ENCODE measurements around the gene PDIA2. TPM values are rescaled to one million over a fixed set of nuclear protein-coding genes. Genes with fewer than 3 reads are reported as not detected.
"Not testable (repeated sequence)": the region's sequence is repeated elsewhere in the genome, so short reads cannot be mapped to it uniquely, and the experiment has no call there.

PDIA2 gene
- total RNA-seq, 1 donor from 2014 or later = not detected

DNA sequence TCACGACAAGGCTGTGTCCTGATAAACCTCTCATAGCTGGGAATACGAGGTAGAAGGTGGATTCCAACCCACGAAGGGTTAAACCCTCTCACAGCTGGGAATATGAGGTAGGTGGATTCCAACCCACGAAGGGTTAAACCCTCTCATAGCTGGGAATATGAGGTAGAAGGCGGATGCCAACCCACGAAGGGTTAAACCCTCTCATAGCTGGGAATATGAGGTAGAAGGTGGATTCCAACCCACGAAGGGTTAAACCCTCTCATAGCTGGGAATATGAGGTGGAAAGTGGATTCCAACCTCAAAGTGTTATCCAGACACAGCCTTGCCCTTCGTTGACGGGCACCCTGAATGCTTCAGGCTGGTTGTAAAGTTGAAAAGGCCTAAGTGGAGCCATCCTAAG lies 38.6 kb downstream of the PDIA2 start:
- intact Hi-C loops (cut with micrococcal nuclease) = no loop called here
- Mint-ChIP-seq H3K4me3 (ENCODE audit: low read depth) (no peak overlapping the region), H3K27ac (no peak overlapping the region), H3K4me1 (ENCODE audit: low read depth) (peaks cover 49% of the 10 kb centered on the region), H3K36me3 (ENCODE audit: low read depth) (peaks cover 23% of the 10 kb centered on the region), H3K9me3 (no peaks in the 10 kb centered on the region), H3K27me3 (ENCODE audit: low read depth) (no peaks in the 10 kb centered on the region)
- no peak for DNase-seq (ENCODE audit: low spot score)

DNA sequence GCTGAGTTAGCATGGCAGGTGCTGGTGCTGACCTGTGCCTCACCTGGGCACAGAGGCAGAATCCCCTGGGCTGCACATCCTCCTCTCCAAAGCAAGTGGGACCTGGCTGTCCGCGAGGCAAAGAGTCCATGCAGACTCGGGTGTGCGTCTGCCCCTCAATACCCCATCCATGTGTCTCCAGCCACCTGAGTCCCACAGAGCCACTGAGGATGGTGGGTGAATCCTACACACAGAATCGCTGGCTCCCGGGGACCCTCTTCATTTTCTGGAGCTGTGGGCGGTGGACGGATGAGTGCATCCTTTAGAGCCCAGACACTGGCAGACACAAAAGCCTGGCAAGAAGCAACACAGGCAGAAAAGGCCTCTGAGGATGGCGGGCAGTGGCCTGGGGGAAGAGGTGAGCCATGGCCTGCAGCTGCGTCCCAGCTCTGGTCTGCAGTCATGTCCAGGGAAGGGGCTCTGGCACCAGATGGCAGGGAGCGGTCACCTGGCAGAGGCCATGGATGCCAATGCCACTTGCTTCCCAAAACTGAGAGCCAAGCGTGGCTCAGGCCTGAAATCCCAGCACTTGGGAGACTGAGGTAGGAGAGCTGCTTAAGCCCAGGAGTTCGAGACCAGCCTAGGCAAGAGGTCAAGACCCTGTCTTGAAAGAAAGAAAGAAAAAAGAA lies 39.6 kb downstream of the PDIA2 start:
- DNase-seq (ENCODE audit: low spot score) = no peak
- Mint-ChIP-seq H3K27me3 (ENCODE audit: low read depth) (no peaks in the 10 kb centered on the region), H3K36me3 (ENCODE audit: low read depth) (peaks cover 22% of the 10 kb centered on the region), H3K4me3 (ENCODE audit: low read depth) (no peak overlapping the region), H3K27ac (no peak overlapping the region), H3K9me3 (no peaks in the 10 kb centered on the region), H3K4me1 (ENCODE audit: low read depth) (peaks cover 48% of the 10 kb centered on the region)
- intact Hi-C loops (cut with micrococcal nuclease) = no loop called here

DNA sequence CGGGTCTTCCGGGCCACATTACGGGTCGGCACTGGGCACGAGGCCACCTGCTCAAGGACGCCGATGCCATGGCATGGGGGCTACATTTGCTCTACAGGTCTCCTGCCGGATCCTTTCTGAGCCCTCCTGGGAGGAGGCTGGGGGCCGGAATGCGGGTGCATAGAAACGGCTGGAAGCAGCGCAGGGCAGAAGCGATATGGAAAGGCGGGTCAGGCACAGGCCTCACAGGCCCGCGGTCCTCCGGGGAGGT lies 41.2 kb downstream of the PDIA2 start:
- peak overlapping the region; percentile 37 for H3K4me3 Mint-ChIP-seq (ENCODE audit: low read depth)

DNA sequence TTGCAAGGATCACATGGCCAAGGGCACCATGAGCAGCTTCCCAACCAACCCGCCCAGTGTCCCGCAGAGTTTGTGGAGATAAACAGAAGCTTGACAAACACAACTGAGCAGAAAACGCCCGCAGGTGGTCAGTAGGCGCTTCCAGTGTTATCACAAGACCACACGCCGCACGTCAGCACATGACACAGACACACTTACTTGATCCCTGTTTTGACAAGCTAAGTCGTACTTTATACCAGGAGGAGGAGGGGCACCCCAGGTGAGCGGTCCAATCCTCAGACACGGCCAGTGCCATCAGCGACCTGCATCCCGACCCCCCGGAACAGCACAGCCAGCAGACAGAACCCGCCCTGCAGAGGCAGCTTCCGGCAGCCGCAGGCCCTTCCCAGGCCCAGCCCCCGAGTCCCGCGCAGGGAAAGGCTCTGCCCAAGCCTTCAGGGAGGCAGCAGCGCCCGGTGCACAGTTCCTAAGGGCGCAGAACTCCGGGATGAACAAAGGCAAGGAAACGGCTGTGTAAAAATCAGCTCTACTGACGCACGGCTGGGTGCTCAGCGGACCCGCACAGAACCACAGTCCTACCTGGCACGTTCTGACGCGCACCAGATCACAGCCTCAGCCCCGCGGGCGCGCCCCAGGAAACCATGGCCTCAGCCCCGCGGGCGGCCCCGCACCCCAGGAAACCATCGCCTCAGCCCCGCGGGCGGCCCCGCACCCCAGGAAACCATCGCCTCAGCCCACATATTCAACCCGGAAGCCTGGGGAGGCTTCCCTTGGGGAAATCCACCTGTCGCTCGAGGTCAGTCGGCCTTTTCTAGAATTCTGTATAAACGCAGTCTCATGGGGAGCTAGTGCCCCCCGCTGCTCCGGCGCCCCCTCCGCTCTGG lies 41.7 kb downstream of the PDIA2 start:
- Mint-ChIP-seq H3K27me3 (ENCODE audit: low read depth) (no peaks in the 10 kb centered on the region), H3K4me1 (ENCODE audit: low read depth) (peaks cover 32% of the 10 kb centered on the region), H3K9me3 (no peaks in the 10 kb centered on the region), H3K36me3 (ENCODE audit: low read depth) (peaks cover 6% of the 10 kb centered on the region), H3K4me3 (ENCODE audit: low read depth) (peak overlapping the region; percentile 37), H3K27ac (peak overlapping the region; percentile 47)
- intact Hi-C loops (cut with micrococcal nuclease) = no loop called here
- DNase-seq (ENCODE audit: low spot score) = peak; percentile 71

More for the DNA sequence above, 41.2 kb downstream of the PDIA2 start:
- Mint-ChIP-seq H3K36me3 (ENCODE audit: low read depth) (peaks cover 8% of the 10 kb centered on the region), H3K4me1 (ENCODE audit: low read depth) (peaks cover 34% of the 10 kb centered on the region), H3K27ac (no peak overlapping the region), H3K9me3 (no peaks in the 10 kb centered on the region), H3K27me3 (ENCODE audit: low read depth) (no peaks in the 10 kb centered on the region)
- no peak for DNase-seq (ENCODE audit: low spot score)
- intact Hi-C loops (cut with micrococcal nuclease) = no loop called here

DNA sequence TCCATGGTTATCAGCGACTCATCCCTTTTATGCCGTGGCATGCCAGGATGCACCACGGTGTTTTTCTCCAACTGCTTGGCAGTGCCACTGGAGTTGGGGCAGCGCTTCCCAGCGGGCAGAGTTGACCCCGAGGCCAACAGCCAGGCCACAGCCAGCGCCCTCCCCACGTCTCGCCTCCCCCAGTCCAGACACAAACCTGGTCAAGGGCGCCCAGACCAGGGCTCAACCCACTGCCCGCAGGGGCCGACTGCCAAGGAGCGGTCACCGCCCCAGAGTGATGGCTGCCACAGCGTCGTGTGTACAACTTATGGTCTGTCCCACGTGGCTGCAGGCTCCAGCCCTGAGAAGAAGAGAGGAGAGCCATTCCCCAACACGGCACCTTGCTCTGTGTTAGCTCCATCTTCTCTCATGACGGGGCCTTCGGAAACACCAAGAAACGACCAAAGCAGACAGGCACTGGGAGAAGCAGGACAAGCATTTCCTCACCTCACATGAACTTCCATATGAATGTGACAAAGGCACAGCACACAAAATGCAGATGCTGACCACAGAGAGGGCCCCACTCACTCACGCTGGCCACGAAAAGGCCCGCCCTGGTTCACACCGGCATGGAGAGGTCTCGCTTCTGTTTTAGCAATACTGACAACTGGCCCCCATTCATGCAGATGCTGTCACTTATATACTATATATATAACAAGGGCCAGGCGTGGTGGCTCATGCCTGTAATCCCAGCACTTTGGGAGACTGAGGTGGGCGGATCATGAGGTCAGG lies 42.6 kb downstream of the PDIA2 start:
- Mint-ChIP-seq H3K36me3 (ENCODE audit: low read depth) (peaks cover 5% of the 10 kb centered on the region), H3K4me1 (ENCODE audit: low read depth) (peaks cover 29% of the 10 kb centered on the region), H3K27me3 (ENCODE audit: low read depth) (no peaks in the 10 kb centered on the region), H3K27ac (peak overlapping the region; percentile 13), H3K9me3 (no peaks in the 10 kb centered on the region), H3K4me3 (ENCODE audit: low read depth) (peak overlapping the region; percentile 34)
- intact Hi-C loops (cut with micrococcal nuclease) = no loop called here
- DNase-seq (ENCODE audit: low spot score) = no peak

DNA sequence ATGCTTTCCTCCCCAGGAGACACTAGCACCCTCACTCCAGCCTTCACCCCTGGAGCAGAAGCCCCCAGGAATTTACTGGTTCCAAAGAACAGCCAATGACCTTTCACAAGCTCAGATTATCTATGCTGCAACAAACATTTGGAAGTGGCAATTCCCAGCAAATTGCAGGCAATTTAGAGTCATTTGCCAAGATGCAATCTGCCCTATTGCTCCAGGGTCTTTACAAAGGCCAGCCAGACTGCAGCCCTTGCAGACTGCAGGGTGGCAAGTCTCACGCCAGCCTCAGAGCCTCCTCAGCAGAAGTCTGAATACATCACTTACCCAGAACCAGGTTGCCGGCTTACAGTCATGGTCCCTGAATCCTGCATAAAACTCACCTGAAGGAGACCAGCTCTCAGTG lies 47.8 kb downstream of the PDIA2 start:
- Mint-ChIP-seq H3K27ac (no peak overlapping the region), H3K9me3 (no peaks in the 10 kb centered on the region), H3K27me3 (ENCODE audit: low read depth) (no peaks in the 10 kb centered on the region), H3K4me1 (ENCODE audit: low read depth) (peaks cover 27% of the 10 kb centered on the region), H3K36me3 (ENCODE audit: low read depth) (peaks cover 7% of the 10 kb centered on the region), H3K4me3 (ENCODE audit: low read depth) (no peak overlapping the region)
- no peak for DNase-seq (ENCODE audit: low spot score)
- intact Hi-C loops (cut with micrococcal nuclease) = no loop called here

DNA sequence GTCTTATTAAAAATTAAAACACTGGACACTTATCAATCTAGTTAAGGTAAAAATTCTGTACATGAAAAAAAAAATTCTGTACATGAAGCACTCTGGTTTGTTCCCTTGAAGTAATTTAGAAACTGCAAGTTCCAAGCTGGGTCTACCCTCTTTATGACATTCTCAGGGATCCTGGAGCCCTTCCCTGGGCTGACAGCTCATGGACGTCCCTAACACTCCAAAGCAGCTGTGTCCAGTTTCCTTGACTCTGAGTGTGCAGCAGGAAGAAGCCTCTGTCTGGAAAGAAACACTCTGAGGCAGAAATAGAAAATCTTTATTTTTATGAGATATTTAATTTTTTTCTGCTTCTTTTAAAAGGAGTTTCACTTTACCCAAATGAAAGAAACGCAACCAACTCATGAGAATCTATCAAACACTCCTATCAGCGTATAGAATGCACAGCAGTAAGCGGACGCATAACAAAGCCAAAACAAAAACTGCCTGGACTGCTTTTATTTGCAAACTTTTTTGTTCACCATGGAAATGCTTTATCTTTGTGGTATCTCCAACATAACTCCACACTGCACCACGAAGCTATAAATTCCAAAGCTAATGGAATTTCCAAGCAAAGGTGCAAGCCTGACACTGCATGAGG lies 48.3 kb downstream of the PDIA2 start:
- H3K4me3 Mint-ChIP-seq (ENCODE audit: low read depth) = not testable (repeated sequence)
- peaks cover 29% of the 10 kb centered on the region for H3K4me1 Mint-ChIP-seq (ENCODE audit: low read depth)

DNA sequence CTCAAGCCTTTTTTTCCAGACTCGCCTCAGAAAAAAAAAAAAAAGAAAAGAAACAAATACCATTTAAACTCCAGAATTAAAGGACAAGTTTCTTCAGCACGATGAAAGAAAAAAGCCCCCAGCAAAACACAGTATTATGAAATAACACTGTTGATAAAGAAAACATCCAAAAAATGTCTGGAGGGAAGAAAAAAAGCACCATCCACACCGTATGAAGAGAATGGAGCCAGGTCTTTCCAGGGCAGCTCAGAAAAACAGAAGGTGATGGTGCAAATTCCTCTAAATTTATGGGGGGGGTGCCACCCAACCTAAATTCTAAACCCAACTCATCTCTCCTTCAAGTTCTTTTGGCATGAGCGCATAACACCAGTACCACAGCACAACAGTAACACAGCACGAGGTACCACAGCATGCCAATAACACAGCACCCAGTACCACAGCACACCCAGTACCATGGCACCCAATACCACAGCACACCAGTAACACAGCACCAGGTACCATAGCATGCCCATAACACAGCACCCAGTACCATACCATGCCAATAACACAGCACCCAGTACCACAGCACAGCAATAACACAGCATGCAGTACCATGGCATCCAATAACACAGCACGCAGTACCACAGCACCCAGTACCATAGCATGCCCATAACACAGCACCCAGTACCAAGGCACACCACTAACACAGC lies 50.6 kb downstream of the PDIA2 start:
- DNase-seq (ENCODE audit: low spot score) = no peak
- no peaks in the 10 kb centered on the region for H3K27me3 Mint-ChIP-seq (ENCODE audit: low read depth)
- H3K4me3 Mint-ChIP-seq (ENCODE audit: low read depth) = no peak overlapping the region
- no peaks in the 10 kb centered on the region for H3K9me3 Mint-ChIP-seq
- no peak overlapping the region for H3K27ac Mint-ChIP-seq
- peaks cover 7% of the 10 kb centered on the region for H3K36me3 Mint-ChIP-seq (ENCODE audit: low read depth)
- intact Hi-C loops (cut with micrococcal nuclease) = no loop called here
- H3K4me1 Mint-ChIP-seq (ENCODE audit: low read depth) = peaks cover 22% of the 10 kb centered on the region

More for the DNA sequence above, 48.3 kb downstream of the PDIA2 start:
- H3K36me3 Mint-ChIP-seq (ENCODE audit: low read depth); H3K9me3 Mint-ChIP-seq; DNase-seq (ENCODE audit: low spot score); H3K27ac Mint-ChIP-seq; H3K27me3 Mint-ChIP-seq (ENCODE audit: low read depth); intact Hi-C loops (cut with micrococcal nuclease): not testable (repeated sequence)

DNA sequence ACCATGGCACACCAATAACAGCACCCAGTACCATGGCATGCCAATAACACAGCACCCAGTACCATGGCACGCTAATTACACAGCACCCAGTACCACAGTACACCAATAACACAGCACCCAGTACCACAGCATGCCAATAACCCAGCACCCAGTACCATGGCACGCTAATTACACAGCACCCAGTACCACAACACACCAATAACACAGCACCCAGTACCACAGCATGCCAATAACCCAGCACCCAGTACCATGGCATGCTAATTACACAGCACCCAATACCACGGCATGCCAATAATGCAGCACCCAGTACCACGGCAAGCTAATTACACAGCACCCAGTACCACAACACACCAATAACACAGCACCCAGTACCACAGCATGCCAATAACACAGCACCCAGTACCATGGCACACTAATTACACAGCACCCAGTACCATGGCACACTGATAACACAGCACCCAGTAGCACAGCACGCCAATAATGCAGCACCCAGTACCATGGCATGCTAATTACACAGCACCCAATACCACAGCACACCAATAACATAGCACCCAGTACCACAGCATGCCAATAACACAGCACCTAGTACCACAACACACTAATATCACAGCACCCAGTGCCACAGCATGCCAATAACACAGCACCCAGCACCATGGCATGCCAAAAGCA lies 51.3 kb downstream of the PDIA2 start:
- H3K36me3 Mint-ChIP-seq (ENCODE audit: low read depth); H3K9me3 Mint-ChIP-seq; DNase-seq (ENCODE audit: low spot score); H3K27ac Mint-ChIP-seq; H3K27me3 Mint-ChIP-seq (ENCODE audit: low read depth); intact Hi-C loops (cut with micrococcal nuclease); H3K4me3 Mint-ChIP-seq (ENCODE audit: low read depth): not testable (repeated sequence)
- H3K4me1 Mint-ChIP-seq (ENCODE audit: low read depth) = peaks cover 23% of the 10 kb centered on the region

DNA sequence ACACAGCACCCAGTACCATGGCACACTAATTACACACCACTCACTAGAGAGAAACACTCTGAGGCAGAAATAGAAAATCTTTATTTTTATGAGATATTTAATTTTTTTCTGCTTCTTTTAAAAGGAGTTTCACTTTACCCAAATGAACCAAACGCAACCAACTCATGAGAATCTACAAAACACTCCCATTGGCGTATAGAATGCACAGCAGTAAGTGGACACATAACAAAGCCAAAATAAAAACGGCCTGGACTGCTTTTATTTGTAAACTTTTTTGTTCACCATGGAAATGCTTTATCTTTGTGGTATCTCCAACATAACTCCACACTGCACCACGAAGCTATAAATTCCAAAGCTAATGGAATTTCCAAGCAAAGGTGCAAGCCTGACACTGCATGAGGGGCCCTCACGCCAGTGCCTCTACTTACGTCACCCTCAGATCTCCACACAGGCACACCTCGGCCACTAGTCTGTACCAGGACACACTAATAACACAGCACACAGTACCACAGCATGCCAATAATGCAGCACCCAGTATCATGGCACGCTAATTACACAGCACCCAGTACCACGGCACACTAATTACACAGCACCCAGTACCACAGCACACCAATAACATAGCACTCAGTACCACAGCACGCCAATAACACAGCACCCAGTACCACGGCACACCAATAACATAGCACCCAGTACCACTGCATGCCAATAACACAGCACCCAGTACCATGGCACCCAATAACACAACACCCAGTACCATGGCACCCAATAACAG lies 52.1 kb downstream of the PDIA2 start:
- H3K9me3 Mint-ChIP-seq; intact Hi-C loops (cut with micrococcal nuclease); DNase-seq (ENCODE audit: low spot score); H3K27ac Mint-ChIP-seq; H3K4me3 Mint-ChIP-seq (ENCODE audit: low read depth); H3K27me3 Mint-ChIP-seq (ENCODE audit: low read depth); H3K36me3 Mint-ChIP-seq (ENCODE audit: low read depth): not testable (repeated sequence)
- H3K4me1 Mint-ChIP-seq (ENCODE audit: low read depth) = peaks cover 29% of the 10 kb centered on the region

DNA sequence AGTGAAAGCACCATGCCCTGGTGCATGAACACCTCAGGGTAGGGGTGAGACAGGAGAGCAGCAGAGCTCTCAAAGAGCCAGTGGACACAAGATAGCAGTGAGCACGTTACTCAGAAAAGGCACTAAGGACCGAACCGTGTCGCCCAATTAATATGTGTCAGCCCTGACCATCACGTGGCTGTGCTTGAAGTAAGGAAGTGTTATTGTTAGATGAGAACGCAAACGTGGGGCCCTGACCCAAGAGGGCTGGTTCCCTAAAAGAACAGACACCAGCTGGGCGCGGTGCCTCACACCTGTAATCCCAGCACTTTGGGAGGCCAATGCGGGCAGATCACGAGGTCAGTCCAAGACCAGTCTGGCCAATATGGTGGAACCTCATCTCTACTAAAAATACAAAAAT lies 53.3 kb downstream of the PDIA2 start:
- DNase-seq (ENCODE audit: low spot score) = no peak
- no peaks in the 10 kb centered on the region for H3K27me3 Mint-ChIP-seq (ENCODE audit: low read depth)
- peaks cover 9% of the 10 kb centered on the region for H3K36me3 Mint-ChIP-seq (ENCODE audit: low read depth)
- H3K4me1 Mint-ChIP-seq (ENCODE audit: low read depth) = peaks cover 29% of the 10 kb centered on the region
- H3K27ac Mint-ChIP-seq = no peak overlapping the region
- no peak overlapping the region for H3K4me3 Mint-ChIP-seq (ENCODE audit: low read depth)
- H3K9me3 Mint-ChIP-seq = no peaks in the 10 kb centered on the region
- intact Hi-C loops (cut with micrococcal nuclease) = no loop called here

Measured in activated T-helper 2 cell treated with anti-CD3 and anti-CD28 coated beads, Interferon-gamma antibody, Interleukin-2, Interleukin-4, amounts not matched to agents 10 μg/mL and 5 μg/mL and 100 μg/mL, durations not matched to agents 14 hours and 24 hours and 36 hours (primary cell).